GM10248 (cell line): ENCODE results near the gene CFAP97.

ENCODE experiments used
- CTCF ChIA-PET: fragments of 300-600 bp; sonication (Branson Sonifier 250); formaldehyde crosslinking; extraction: SDS; loops from one replicate; lab custom pipeline; 2021; ENCODE audit warnings: antibody characterized with exemption; lab: Yijun Ruan, JAX
- POLR2A ChIA-PET: fragments of 350-650 bp; sonication (Branson Sonifier 250); formaldehyde crosslinking; extraction: SDS; loops from one replicate; lab custom pipeline; 2020; ENCODE audit warnings: antibody characterized with exemption; lab: Yijun Ruan, JAX
- DNase-seq: peaks from one replicate; pipeline ENCODE4 v3.0.0; 2012; ENCODE audit errors: extremely low spot score
- CTCF ChIP-seq: IDR thresholded peaks from 2 replicates; pipeline ENCODE4 v1.5.1; 2012; ENCODE audit warnings: mild to moderate bottlenecking, low read depth; ENCODE audit errors: extremely low read depth, missing control alignments, control extremely low read depth

Gene CFAP97

DNA sequence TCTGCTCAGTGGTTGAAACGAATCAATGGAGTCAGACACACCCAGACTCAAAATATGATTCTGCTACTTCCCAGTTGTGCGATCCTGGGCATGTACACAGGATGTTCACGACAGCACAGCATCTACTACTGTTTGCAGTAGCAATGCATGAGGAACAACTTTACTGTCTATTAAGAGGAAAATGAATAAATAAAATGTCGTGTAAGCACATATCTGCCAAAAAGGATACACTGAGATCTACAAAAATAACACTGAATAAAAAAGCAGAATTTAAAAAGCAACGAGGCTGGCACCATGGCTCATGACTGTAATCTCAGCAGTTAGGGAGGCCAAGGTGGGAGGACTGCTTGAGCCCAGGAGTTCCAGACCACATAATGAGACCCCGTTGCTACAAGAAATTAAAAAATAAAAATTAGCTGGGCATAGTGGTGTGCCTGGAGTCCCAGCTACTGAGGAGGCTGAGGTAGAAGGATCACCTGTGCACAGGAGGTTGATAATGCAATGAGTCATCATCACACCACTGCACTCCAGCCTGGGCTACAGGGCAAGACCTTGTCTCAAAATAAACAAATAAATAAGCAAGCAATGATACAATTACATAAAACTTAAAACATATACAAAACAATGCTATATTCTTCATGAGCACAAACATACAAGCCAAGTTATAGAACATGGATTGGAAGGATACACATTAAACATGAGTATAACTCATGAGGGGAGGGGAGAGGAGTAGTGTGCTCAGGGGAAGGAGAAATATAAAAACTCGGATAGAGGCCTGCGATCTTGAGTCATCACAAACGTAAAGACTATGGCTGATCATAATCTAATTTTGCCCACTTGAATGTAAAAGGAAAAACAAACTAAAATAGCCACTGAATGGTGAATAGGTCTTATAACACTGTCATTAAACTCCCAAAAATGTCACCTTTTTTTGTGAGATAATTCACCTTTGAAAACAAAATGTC lies 8.6 kb downstream of the CFAP97 start:
- POLR2A ChIA-PET: no interaction called here
- CTCF ChIA-PET: interaction anchor here (1.0 to 7.3 kb wide), 4 partner anchors 9 to 14 kb away, joined by 3 to 70 read pairs (median 16); partner anchors contain the start of gene SNX25
- DNase-seq: no peak
- TF ChIP-seq CTCF: no peak

DNA sequence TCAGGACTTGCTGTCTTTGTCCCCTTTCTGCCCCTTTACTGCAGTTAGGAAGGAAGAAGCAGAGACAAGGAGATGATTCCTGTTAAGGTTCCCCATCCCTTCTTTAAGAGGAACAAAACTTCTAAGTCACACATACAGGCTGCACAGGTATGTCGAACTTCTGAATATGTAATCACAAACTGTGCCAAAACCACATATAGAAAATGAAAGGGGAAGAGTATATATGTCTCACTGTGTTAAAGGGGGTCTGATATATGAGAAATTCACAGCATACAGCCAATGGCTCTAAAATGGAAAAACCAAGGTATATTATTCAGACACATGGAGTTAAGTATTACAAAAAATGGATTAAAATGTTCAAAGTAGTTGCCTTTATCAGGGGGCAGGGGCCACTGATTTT lies 11.7 kb downstream of the CFAP97 start:
- ChIA-PET POLR2A (no interaction called here), CTCF (interaction anchor here (3.9 kb wide), 1 partner anchor 8 kb away, joined by 21 read pairs; no protein-coding TSS in a partner anchor)
- peak; percentile 48 for DNase-seq
- TF ChIP-seq CTCF: no peak

GRCh38 chr4:185190306-185190856 lies 13.4 kb downstream of the CFAP97 start:
- CTCF ChIA-PET: no interaction called here
- DNase-seq: no peak
- POLR2A ChIA-PET: no interaction called here
- no peak for TF ChIP-seq CTCF

GRCh38 chr4:185189606-185190305 lies 14.0 kb downstream of the CFAP97 start:
- POLR2A ChIA-PET: no interaction called here
- CTCF ChIA-PET: no interaction called here
- no peak for TF ChIP-seq CTCF
- DNase-seq: no peak

DNA sequence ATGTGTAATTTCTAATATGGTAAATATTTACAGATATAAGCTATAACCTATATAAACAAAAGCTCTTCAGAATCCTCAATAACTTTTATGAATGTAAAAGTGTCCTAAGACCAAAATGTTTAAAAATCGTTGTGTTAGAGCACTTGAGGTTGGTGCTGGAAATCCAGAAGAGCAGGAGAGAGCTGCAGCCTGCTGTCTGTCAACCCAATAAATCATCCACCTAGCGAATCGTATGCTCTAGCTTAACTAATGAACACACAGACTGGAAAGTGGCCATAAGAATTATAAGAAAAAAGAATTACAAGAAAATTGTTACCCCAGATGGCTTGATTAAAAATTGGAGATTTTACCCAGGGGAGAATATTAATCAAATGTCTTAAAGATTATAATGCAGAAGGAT lies 17.0 kb downstream of the CFAP97 start:
- DNase-seq: no peak
- CTCF ChIA-PET: interaction anchor here (0.8 to 8.4 kb wide), 7 partner anchors 12 to 437 kb away, joined by 3 to 131 read pairs (median 5); partner anchors contain the start of gene SLC25A4
- TF ChIP-seq CTCF: no peak
- POLR2A ChIA-PET: no interaction called here
